WTC11 (cell line): ENCODE measurements around the gene SREBF2. TPM values are rescaled to one million over a fixed set of nuclear protein-coding genes. Genes with fewer than 3 reads are reported as not detected.

ENCODE experiments used
- ATAC-seq: fragments of 200-7000 bp; cut with Tn5 transposase; 2 replicates; pipeline ENCODE4 v1.10.0; 2021; ENCODE audit warnings: mild to moderate bottlenecking, moderate library complexity
- CTCF ChIA-PET: fragments of 300-600 bp; sonication (Branson Sonifier 250); formaldehyde crosslinking; loops from one replicate; lab custom pipeline; 2021; ENCODE audit warnings: antibody characterized with exemption; lab: Charles Lee
- POLR2A ChIA-PET: fragments of 350-600 bp; sonication (Branson Sonifier 250); formaldehyde crosslinking; loops from one replicate; lab custom pipeline; 2021; ENCODE audit warnings: antibody characterized with exemption; lab: Charles Lee
- DNase-seq: peaks from one replicate; pipeline ENCODE4 v3.0.0; 2021; ENCODE audit warnings: low spot score
- H3K27ac Mint-ChIP-seq: 2 replicates; pipeline ENCODE4 v1.8.0; 2021; ENCODE audit warnings: mixed read lengths
- H3K27me3 Mint-ChIP-seq: 2 replicates; pipeline ENCODE4 v1.8.0; 2021; ENCODE audit warnings: low read depth, mild to moderate bottlenecking, moderate library complexity, mixed read lengths
- H3K36me3 Mint-ChIP-seq: 2 replicates; pipeline ENCODE4 v1.8.0; 2021; ENCODE audit warnings: mixed read lengths
- H3K4me1 Mint-ChIP-seq: 2 replicates; pipeline ENCODE4 v1.8.0; 2022; ENCODE audit warnings: mixed read lengths
- H3K4me3 Mint-ChIP-seq: 2 replicates; pipeline ENCODE4 v1.8.0; 2021; ENCODE audit warnings: mild to moderate bottlenecking, moderate library complexity, mixed read lengths
- H3K9me3 Mint-ChIP-seq: 2 replicates; pipeline ENCODE4 v1.8.0; 2021; ENCODE audit warnings: mixed read lengths
- ATF2 ChIP-seq: sonication (generic); formaldehyde crosslinking; IDR thresholded peaks from 2 replicates; pipeline ENCODE4 v1.8.1; 2022; ENCODE audit warnings: low read depth, missing genetic modification reagents, borderline replicate concordance
- ATF3 ChIP-seq: sonication (generic); formaldehyde crosslinking; conservative IDR thresholded peaks from 2 replicates; pipeline ENCODE4 v1.8.1; 2022; ENCODE audit warnings: mild to moderate bottlenecking, missing genetic modification reagents
- ATF6 ChIP-seq: sonication (generic); formaldehyde crosslinking; IDR thresholded peaks from 2 replicates; pipeline ENCODE4 v1.8.1; 2023; ENCODE audit warnings: mild to moderate bottlenecking, missing genetic modification reagents
- EMX1 ChIP-seq: fragments of 250-450 bp; sonication (Bioruptor Pico); IDR thresholded peaks from 2 replicates; pipeline ENCODE4 v1.8.0; 2021; ENCODE audit warnings: mild to moderate bottlenecking
- ERG ChIP-seq: fragments of 250-450 bp; sonication (Bioruptor Pico); IDR thresholded peaks from 2 replicates; pipeline ENCODE4 v1.8.0; 2021; ENCODE audit warnings: mild to moderate bottlenecking
- ESRRA ChIP-seq: sonication (generic); formaldehyde crosslinking; IDR thresholded peaks from 2 replicates; pipeline ENCODE4 v1.8.1; 2022; ENCODE audit warnings: mild to moderate bottlenecking, missing genetic modification reagents, borderline replicate concordance
- FOXJ3 ChIP-seq: sonication (generic); formaldehyde crosslinking; IDR thresholded peaks from 2 replicates; pipeline ENCODE4 v1.9.0; 2021; ENCODE audit warnings: missing genetic modification reagents, mild to moderate bottlenecking, borderline replicate concordance
- NR1H2 ChIP-seq: sonication (generic); formaldehyde crosslinking; IDR thresholded peaks from 2 replicates; pipeline ENCODE4 v1.9.0; 2021; ENCODE audit warnings: mild to moderate bottlenecking, moderate library complexity, missing genetic modification reagents
- OVOL2 ChIP-seq: fragments of 250-450 bp; sonication (Bioruptor Pico); IDR thresholded peaks from 2 replicates; pipeline ENCODE4 v1.9.0; 2021; ENCODE audit warnings: mild to moderate bottlenecking, borderline replicate concordance
- RELA ChIP-seq: sonication (generic); formaldehyde crosslinking; IDR thresholded peaks from 2 replicates; pipeline ENCODE4 v1.8.1; 2022; ENCODE audit warnings: missing genetic modification reagents, mild to moderate bottlenecking, borderline replicate concordance
- SP1 ChIP-seq: sonication (generic); formaldehyde crosslinking; conservative IDR thresholded peaks from 2 replicates; pipeline ENCODE4 v1.8.1; 2022; ENCODE audit warnings: missing genetic modification reagents
- TP53 ChIP-seq: sonication (generic); formaldehyde crosslinking; IDR thresholded peaks from 2 replicates; pipeline ENCODE4 v1.8.1; 2023; ENCODE audit warnings: mild to moderate bottlenecking, missing genetic modification reagents
- USF1 ChIP-seq: sonication (generic); formaldehyde crosslinking; IDR thresholded peaks from 2 replicates; pipeline ENCODE4 v1.8.0; 2022; ENCODE audit warnings: mild to moderate bottlenecking, missing genetic modification reagents
- ZBTB43 ChIP-seq: sonication (generic); formaldehyde crosslinking; IDR thresholded peaks from 2 replicates; pipeline ENCODE4 v1.8.1; 2023; ENCODE audit warnings: mild to moderate bottlenecking, missing genetic modification reagents
- ZNF121 ChIP-seq: sonication (generic); formaldehyde crosslinking; IDR thresholded peaks from 2 replicates; pipeline ENCODE4 v1.8.0; 2023; ENCODE audit warnings: missing genetic modification reagents
- ZNF219 ChIP-seq: sonication (generic); formaldehyde crosslinking; IDR thresholded peaks from 2 replicates; pipeline ENCODE4 v1.8.0; 2023; ENCODE audit warnings: missing genetic modification reagents, mild to moderate bottlenecking, borderline replicate concordance
- ZNF232 ChIP-seq: sonication (generic); formaldehyde crosslinking; IDR thresholded peaks from 2 replicates; pipeline ENCODE4 v1.8.0; 2022; ENCODE audit warnings: mild to moderate bottlenecking, missing genetic modification reagents
- total RNA-seq: library from RNA; stranded (reverse); gene quantifications from 3 replicates; pipeline ENCODE4 v1.2.3, GENCODE V29; 2021

SREBF2 gene
- total RNA-seq, 1 experiment from 2014 or later, result 151 TPM

GRCh38 chr22:41845380-41846267 lies 12.7 kb downstream of the SREBF2 start:
- H3K4me3 Mint-ChIP-seq, result no peak overlapping the region; the same call in 1 of the 2 replicates
- H3K4me1 Mint-ChIP-seq, result peaks cover 51% of the 10 kb centered on the region

GRCh38 chr22:41846268-41846987 lies 13.5 kb downstream of the SREBF2 start:
- Mint-ChIP-seq H3K36me3 (peaks cover 12% of the 10 kb centered on the region), H3K4me3 (no peak overlapping the region), H3K27ac (peak overlapping the region; percentile 94), H3K9me3 (no peaks in the 10 kb centered on the region), H3K4me1 (peaks cover 48% of the 10 kb centered on the region), H3K27me3 (no peaks in the 10 kb centered on the region)
- TF ChIP-seq ZNF121 (CRISPR knock-in tag), result no peak
- TF ChIP-seq SP1 (CRISPR knock-in tag), result no peak
- TF ChIP-seq EMX1 (CRISPR knock-in tag), result no peak
- no peak for TF ChIP-seq ESRRA
- TF ChIP-seq ZNF232 (CRISPR knock-in tag), result no peak
- no peak for TF ChIP-seq NR1H2 (CRISPR knock-in tag)
- no peak for TF ChIP-seq ZNF219 (CRISPR knock-in tag)
- TF ChIP-seq ATF6 (CRISPR knock-in tag), result no peak
- TF ChIP-seq ERG (CRISPR knock-in tag), result no peak
- no peak for TF ChIP-seq RELA (CRISPR knock-in tag)
- TF ChIP-seq TP53 (CRISPR knock-in tag), result no peak
- no peak for TF ChIP-seq FOXJ3 (CRISPR knock-in tag)
- no peak for TF ChIP-seq ATF3
- peak; percentile 58 for ATAC-seq
- no peak for DNase-seq
- ChIA-PET POLR2A (interaction anchor here (0.6 to 2.4 kb wide), 4 partner anchors 14 to 481 kb away, joined by 3 to 8 read pairs (median 4); partner anchors contain the start of genes CCDC134 and SREBF2), CTCF (interaction anchor here (0.8 to 4.6 kb wide), 9 partner anchors 8 to 149 kb away, joined by 3 to 36 read pairs (median 7); partner anchors contain the start of genes CCDC134 and TNFRSF13C)

More at GRCh38 chr22:41845380-41846267, 12.7 kb downstream of the SREBF2 start:
- no peak for TF ChIP-seq USF1
- no peak for TF ChIP-seq ZBTB43 (CRISPR knock-in tag)
- TF ChIP-seq ATF2, result no peak
- no peak for TF ChIP-seq OVOL2 (CRISPR knock-in tag)
- peak overlapping the region; percentile 94 for H3K27ac Mint-ChIP-seq
- ChIA-PET CTCF (interaction anchor here (0.8 to 4.6 kb wide), 8 partner anchors 9 to 148 kb away, joined by 3 to 36 read pairs (median 7); partner anchors contain the start of genes CCDC134 and TNFRSF13C), POLR2A (interaction anchor here (0.8 to 2.4 kb wide), 3 partner anchors 13 to 178 kb away, joined by 3 to 8 read pairs (median 5); partner anchors contain the start of genes CCDC134 and SREBF2)
- DNase-seq, result no peak
- no peaks in the 10 kb centered on the region for H3K9me3 Mint-ChIP-seq
- H3K27me3 Mint-ChIP-seq, result no peaks in the 10 kb centered on the region
- ATAC-seq, result peak; percentile 40
- peaks cover 12% of the 10 kb centered on the region for H3K36me3 Mint-ChIP-seq
